ENCODE data around the gene DAGLB. TPM values are rescaled to one million over a fixed set of nuclear protein-coding genes. Genes with fewer than 3 reads are reported as not detected.

Gene DAGLB
- total and polyA plus RNA-seq, 2 of the 4 experiments (the other 2 are of a cell fraction): 23.4 to 33.5 TPM

DNA sequence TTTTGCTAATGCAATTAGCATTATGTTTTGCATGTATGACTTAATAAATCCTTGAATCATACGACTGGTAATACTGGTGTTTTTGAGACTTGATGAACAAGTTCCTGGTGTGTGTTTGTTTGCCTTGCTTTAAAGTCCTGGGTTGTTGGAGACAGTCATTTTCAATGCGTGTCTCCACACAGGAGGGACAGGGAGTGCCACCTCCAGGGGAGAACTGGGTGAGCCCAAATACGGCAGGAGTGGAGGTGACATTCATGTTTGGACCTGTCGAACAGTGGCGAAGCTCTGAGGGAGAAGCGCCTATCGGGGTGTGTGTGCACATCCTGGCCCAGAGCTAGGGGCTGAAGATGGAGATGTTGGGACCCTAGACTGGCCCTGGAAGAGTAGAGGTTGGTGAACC lies 43.8 kb downstream of the DAGLB start:
- intact Hi-C loops (cut with micrococcal nuclease) (no loop called here), dilution Hi-C loops (cut with HindIII; ENCODE audit: low sequenced_read_pairs, unreplicated experiment) (no loop called here), in situ Hi-C loops (cut with MboI; ENCODE audit: low sequenced_read_pairs) (no loop called here)
- H2AK9ac ChIP-seq (replicated peaks; ENCODE audit: low read depth, low read length, poor library complexity): peak overlapping the region; percentile 83
- H2BK20ac ChIP-seq (ENCODE audit: low read depth, low read length): no peak overlapping the region
- H2AK5ac ChIP-seq (ENCODE audit: low read depth, low read length): no peak overlapping the region
- no peak overlapping the region for H2AFZ ChIP-seq (replicated peaks; ENCODE audit: low read length, poor library complexity)
- WGBS, 2 experiments (ENCODE audit: extremely low coverage in 2 of 2, insufficient read length in 1 of 2): 98% methylated on average over 6 of the region's 7 CpGs; no CpG with 5 or more reads in 1 of the 2 experiments
- peaks cover 72% of the 10 kb centered on the region for H4K20me1 ChIP-seq (ENCODE audit: insufficient read depth, low read length)
- H3K14ac ChIP-seq (replicated peaks; ENCODE audit: low read depth, low read length): no peak overlapping the region
- no peaks in the 10 kb centered on the region for H3K9me3 ChIP-seq (ENCODE audit: control insufficient read depth, insufficient read depth, low read length)
- H4K8ac ChIP-seq (ENCODE audit: low read depth in 2 of 2, low read length in 2 of 2): no peak overlapping the region
- peaks cover 40 to 79% of the 10 kb centered on the region in 2 experiments for H3K79me1 ChIP-seq (ENCODE audit: low read depth in 1 of 2, low read length in 2 of 2)
- POLR2A ChIA-PET (ENCODE audit: unreplicated experiment): no interaction called here
- H3K56ac ChIP-seq (ENCODE audit: extremely low read depth, insufficient read depth, low read length): no peak overlapping the region
- no peak overlapping the region for H3K4me3 ChIP-seq (ENCODE audit: insufficient read depth, low read depth, low read length)
- no peak overlapping the region for H3K4me2 ChIP-seq (ENCODE audit: low read depth, low read length)
- H4K5ac ChIP-seq (ENCODE audit: low read depth, low read length): no peak overlapping the region
- H3K4ac ChIP-seq (ENCODE audit: low read depth, low read length): no peak overlapping the region
- no TSS peak for BruUV-seq (replicated peaks)
- TF ChIP-seq MXI1 (IDR thresholded peaks at IDR 0.05; ENCODE audit: borderline replicate concordance, low read depth, low read length): no peak
- TF ChIP-seq POLR2A (IDR thresholded peaks at IDR 0.05; ENCODE audit: low read depth, low read length): no peak
- TF ChIP-seq, protein P1, sequence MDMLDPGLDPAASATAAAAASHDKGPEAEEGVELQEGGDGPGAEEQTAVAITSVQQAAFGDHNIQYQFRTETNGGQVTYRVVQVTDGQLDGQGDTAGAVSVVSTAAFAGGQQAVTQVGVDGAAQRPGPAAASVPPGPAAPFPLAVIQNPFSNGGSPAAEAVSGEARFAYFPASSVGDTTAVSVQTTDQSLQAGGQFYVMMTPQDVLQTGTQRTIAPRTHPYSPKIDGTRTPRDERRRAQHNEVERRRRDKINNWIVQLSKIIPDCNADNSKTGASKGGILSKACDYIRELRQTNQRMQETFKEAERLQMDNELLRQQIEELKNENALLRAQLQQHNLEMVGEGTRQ (IDR thresholded peaks at IDR 0.05; ENCODE audit: low read depth, low read length): no peak
- no peak for TF ChIP-seq CHD1 (IDR thresholded peaks at IDR 0.05; ENCODE audit: low read depth, low read length)
- TF ChIP-seq MAZ (IDR thresholded peaks at IDR 0.05; ENCODE audit: borderline replicate concordance, low read depth, low read length): no peak
- no peak for TF ChIP-seq RCOR1 (IDR thresholded peaks at IDR 0.05; ENCODE audit: insufficient replicate concordance, low read length)
- TF ChIP-seq, protein P2, sequence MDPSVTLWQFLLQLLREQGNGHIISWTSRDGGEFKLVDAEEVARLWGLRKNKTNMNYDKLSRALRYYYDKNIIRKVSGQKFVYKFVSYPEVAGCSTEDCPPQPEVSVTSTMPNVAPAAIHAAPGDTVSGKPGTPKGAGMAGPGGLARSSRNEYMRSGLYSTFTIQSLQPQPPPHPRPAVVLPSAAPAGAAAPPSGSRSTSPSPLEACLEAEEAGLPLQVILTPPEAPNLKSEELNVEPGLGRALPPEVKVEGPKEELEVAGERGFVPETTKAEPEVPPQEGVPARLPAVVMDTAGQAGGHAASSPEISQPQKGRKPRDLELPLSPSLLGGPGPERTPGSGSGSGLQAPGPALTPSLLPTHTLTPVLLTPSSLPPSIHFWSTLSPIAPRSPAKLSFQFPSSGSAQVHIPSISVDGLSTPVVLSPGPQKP (IDR thresholded peaks at IDR 0.05; ENCODE audit: borderline replicate concordance, low read depth, low read length): no peak
- TF ChIP-seq CEBPB (IDR thresholded peaks at IDR 0.05; ENCODE audit: low read depth, low read length): no peak
- no peak for TF ChIP-seq RFX5 (IDR thresholded peaks at IDR 0.05; ENCODE audit: low read depth, low read length)
- peaks cover 3% of the 10 kb centered on the region; the same call in 1 of the 2 replicates for H3K4me1 ChIP-seq (ENCODE audit: control insufficient read depth, insufficient read depth, low read length)
- ATAC-seq (ENCODE audit: low read depth) (no peak), DNase-seq (no peak)
- H3K9ac ChIP-seq (ENCODE audit: low read depth, low read length): no peak overlapping the region
- H3K9me1 ChIP-seq (ENCODE audit: insufficient read depth, low read length): peaks cover 21% of the 10 kb centered on the region
- CTCF ChIA-PET: no interaction called here
- H3K27me3 ChIP-seq (ENCODE audit: control insufficient read depth, insufficient read depth, low read length): no peaks in the 10 kb centered on the region
- no peak overlapping the region for H2BK15ac ChIP-seq (ENCODE audit: low read depth, low read length)
- no peak overlapping the region for H3K18ac ChIP-seq (ENCODE audit: low read depth, low read length)
- no peak overlapping the region for H2BK5ac ChIP-seq (ENCODE audit: low read depth, low read length, poor library complexity, severe bottlenecking)
- H2BK120ac ChIP-seq (ENCODE audit: low read depth, low read length): no peak overlapping the region
- no peak overlapping the region for H3K27ac ChIP-seq (ENCODE audit: insufficient read depth, low read length)
- H3K23ac ChIP-seq (ENCODE audit: low read depth, low read length): no peak overlapping the region
- H3K36me3 ChIP-seq (ENCODE audit: control insufficient read depth, insufficient read depth, low read length): peaks cover 70% of the 10 kb centered on the region
- H4K91ac ChIP-seq (ENCODE audit: insufficient read depth, low read depth, low read length): no peak overlapping the region

Measured in IMR-90 (cell line).